RWPE2 (cell line): ENCODE results near the gene CHML.

Experiments used
- ATAC-seq: fragments of 200-7000 bp; cut with Tn5 transposase; 3 replicates; pipeline ENCODE4 v1.9.1; 2021; ENCODE audit warnings: low read depth
- DNase-seq: peaks from one replicate; pipeline ENCODE4 v3.0.0-alpha.2; 2020; ENCODE audit warnings: low spot score
- H3K27ac ChIP-seq: fragments of 450-650 bp; 2 replicates; pipeline ENCODE4 v1.5.1; 2017; ENCODE audit warnings: mild to moderate bottlenecking; ENCODE audit not compliant: poor library complexity, severe bottlenecking
- H3K27me3 ChIP-seq: fragments of 250-450 bp; sonication (Bioruptor Pico); 2 replicates; pipeline ENCODE4 v1.5.1; 2021; ENCODE audit warnings: mild to moderate bottlenecking, moderate library complexity; ENCODE audit not compliant: insufficient read depth, poor library complexity, severe bottlenecking
- H3K36me3 ChIP-seq: fragments of 250-450 bp; sonication (Bioruptor Pico); 2 replicates; pipeline ENCODE4 v1.5.1; 2020; ENCODE audit warnings: low read depth, mild to moderate bottlenecking, moderate library complexity
- H3K4me1 ChIP-seq: fragments of 250-450 bp; sonication (Bioruptor Pico); 2 replicates; pipeline ENCODE4 v1.5.1; 2021; ENCODE audit warnings: mild to moderate bottlenecking, moderate library complexity; ENCODE audit not compliant: insufficient read depth, poor library complexity, severe bottlenecking
- H3K4me3 ChIP-seq: fragments of 250-450 bp; sonication (Bioruptor Pico); 2 replicates; pipeline ENCODE4 v1.5.1; 2021; ENCODE audit warnings: mild to moderate bottlenecking, moderate library complexity; ENCODE audit not compliant: severe bottlenecking
- H3K9me3 ChIP-seq: fragments of 250-450 bp; sonication (Bioruptor Pico); 2 replicates; pipeline ENCODE4 v1.5.1; 2021; ENCODE audit warnings: mild to moderate bottlenecking, moderate library complexity; ENCODE audit not compliant: severe bottlenecking
- TF ChIP-seq, protein P1 (sequence below): fragments of 450-650 bp; IDR thresholded peaks from one replicate; pipeline ENCODE4 v1.5.1; 2017; ENCODE audit warnings: mild to moderate bottlenecking, moderate library complexity; ENCODE audit not compliant: poor library complexity, severe bottlenecking

The CHML gene

DNA sequence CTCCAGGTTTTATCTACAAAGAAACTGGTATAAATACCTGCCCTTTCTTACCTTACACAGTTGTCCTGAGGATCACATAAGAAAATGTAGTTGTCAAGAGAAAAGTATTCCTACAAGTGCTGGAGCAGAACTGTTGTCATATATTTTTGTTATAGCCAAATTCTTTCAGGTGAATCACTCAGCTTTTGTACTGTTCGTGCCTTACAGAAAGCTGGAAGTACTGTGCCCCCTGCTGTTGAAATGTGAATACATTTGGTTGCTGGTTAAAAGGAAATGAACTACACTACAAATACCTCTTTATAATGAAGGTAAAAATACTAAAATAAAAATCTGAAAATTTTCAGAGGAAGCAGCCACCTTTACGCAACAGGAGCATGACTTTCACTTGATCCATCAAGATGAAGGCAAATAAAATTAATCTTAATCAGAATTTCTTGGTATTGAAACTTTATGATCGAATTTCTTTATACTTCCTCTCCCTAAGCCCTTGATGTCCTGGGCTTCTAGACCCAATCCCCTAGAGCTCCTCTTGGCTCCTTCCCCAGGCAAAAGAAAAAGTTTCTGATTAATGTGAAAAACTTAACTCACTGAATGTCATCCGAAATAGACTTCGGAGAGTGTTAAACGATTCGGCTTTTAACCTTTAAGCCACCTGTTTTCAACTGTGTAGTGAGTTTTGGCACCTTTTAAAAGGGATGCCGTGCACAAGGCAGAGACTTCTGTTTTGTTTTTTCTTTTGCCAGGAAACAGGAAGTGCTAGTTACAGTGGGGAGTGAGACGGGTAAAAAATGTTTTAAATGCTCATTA is 12.5 kb downstream of the CHML start:
- no peak overlapping the region for H3K27ac ChIP-seq
- TF ChIP-seq, protein P1, sequence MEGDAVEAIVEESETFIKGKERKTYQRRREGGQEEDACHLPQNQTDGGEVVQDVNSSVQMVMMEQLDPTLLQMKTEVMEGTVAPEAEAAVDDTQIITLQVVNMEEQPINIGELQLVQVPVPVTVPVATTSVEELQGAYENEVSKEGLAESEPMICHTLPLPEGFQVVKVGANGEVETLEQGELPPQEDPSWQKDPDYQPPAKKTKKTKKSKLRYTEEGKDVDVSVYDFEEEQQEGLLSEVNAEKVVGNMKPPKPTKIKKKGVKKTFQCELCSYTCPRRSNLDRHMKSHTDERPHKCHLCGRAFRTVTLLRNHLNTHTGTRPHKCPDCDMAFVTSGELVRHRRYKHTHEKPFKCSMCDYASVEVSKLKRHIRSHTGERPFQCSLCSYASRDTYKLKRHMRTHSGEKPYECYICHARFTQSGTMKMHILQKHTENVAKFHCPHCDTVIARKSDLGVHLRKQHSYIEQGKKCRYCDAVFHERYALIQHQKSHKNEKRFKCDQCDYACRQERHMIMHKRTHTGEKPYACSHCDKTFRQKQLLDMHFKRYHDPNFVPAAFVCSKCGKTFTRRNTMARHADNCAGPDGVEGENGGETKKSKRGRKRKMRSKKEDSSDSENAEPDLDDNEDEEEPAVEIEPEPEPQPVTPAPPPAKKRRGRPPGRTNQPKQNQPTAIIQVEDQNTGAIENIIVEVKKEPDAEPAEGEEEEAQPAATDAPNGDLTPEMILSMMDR = peak; percentile 48

DNA sequence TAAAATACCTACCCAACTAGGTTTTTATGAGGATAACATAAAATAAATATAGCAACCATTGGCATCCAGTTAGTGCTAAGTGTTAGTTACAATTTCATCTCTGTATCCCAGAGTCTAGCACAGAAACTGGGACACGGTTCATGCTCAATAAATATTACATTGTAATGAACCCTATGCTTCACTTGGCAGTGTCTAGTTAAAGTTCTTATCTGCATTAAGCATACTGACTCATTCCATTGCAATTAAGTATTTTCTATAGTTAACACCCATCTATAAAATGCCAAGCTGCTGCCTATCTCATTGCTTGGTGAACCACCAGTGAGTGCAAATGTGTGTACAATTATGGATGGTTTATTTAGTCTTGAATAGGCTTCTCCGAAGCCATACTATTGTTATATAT is 15.2 kb downstream of the CHML start:
- Histone ChIP-seq H3K4me1 (no peaks in the 10 kb centered on the region), H3K27me3 (no peaks in the 10 kb centered on the region), H3K4me3 (no peak overlapping the region), H3K9me3 (no peaks in the 10 kb centered on the region), H3K27ac (no peak overlapping the region), H3K36me3 (no peaks in the 10 kb centered on the region; the same call in none of the 2 replicates)
- ATAC-seq (no peak), DNase-seq (no peak)
- TF ChIP-seq, protein P1 = no peak

More for the DNA sequence above, 12.5 kb downstream of the CHML start:
- no peaks in the 10 kb centered on the region for H3K4me1 ChIP-seq
- no peak overlapping the region for H3K4me3 ChIP-seq
- ATAC-seq = peak; percentile 54; the same call in 2 of the 3 replicates
- H3K36me3 ChIP-seq = no peaks in the 10 kb centered on the region; the same call in none of the 2 replicates
- H3K9me3 ChIP-seq = no peaks in the 10 kb centered on the region
- no peaks in the 10 kb centered on the region for H3K27me3 ChIP-seq
- no peak for DNase-seq

DNA sequence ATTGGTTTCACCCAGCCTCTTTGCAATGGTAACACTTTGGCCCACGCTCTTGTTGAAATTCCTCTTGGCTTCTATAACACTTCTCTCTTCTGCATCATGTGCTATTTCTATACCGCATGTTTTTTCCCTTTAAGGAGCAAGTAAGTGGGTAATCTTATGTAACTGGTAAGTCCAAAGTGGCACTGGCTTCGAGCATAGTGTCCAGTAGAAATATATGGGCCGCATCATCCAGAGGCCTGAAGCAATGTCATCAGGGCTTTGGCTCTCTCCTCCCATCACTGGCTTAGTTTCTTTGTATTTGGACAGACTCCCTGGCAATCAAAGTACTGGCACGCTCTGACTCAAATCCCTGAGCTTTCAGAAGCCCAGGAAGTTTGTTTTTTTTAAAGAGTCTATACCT is 17.5 kb downstream of the CHML start:
- Histone ChIP-seq H3K9me3 (no peaks in the 10 kb centered on the region), H3K4me3 (no peak overlapping the region), H3K27ac (no peak overlapping the region), H3K36me3 (no peaks in the 10 kb centered on the region; the same call in 1 of the 2 replicates), H3K4me1 (no peaks in the 10 kb centered on the region), H3K27me3 (no peaks in the 10 kb centered on the region)
- DNase-seq = no peak
- ATAC-seq = no peak
- TF ChIP-seq, protein P1 = no peak

DNA sequence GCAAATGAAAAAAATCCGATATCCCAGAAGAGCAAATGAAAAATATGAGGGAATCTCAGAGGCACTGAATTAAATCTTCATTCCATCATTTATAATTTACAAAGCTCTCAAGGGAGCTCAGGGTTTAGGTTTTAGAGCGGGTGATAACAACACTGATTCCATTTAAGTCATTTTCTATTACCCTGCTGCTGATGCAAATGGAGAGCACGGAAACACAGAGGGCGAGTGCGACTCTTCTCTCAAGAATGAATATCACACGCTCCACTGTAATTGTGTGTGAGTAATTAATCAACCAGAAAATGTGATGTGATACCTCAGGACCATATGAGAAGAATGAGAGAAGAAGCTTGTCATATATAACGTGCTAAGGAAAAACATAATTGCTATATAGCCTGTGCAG is 22.7 kb downstream of the CHML start:
- TF ChIP-seq, protein P1 = no peak
- Histone ChIP-seq H3K4me3 (no peak overlapping the region), H3K36me3 (no peaks in the 10 kb centered on the region), H3K27me3 (no peaks in the 10 kb centered on the region), H3K27ac (no peak overlapping the region), H3K9me3 (no peaks in the 10 kb centered on the region), H3K4me1 (peaks cover 7% of the 10 kb centered on the region)
- no peak for ATAC-seq
- DNase-seq = no peak
